ENCODE data around the gene RBMS1. TPM values are rescaled to one million over a fixed set of nuclear protein-coding genes. Genes with fewer than 3 reads are reported as not detected.
A peak's percentile ranks its signal among the peaks of the same experiment; 100 is the strongest.

The RBMS1 gene
- total RNA-seq, 1 experiment from 2014 or later = 65.4 TPM

GRCh38 chr2:160377204-160377995, 116.2 kb downstream of the RBMS1 start:
- no peak for DNase-seq (ENCODE audit: unreplicated experiment)
- Mint-ChIP-seq H3K27ac (ENCODE audit: low read depth, unreplicated experiment) (peak overlapping the region; percentile 85), H3K36me3 (ENCODE audit: insufficient read depth, unreplicated experiment) (peaks cover 11% of the 10 kb centered on the region), H3K4me1 (ENCODE audit: insufficient read depth, unreplicated experiment) (peaks cover 70% of the 10 kb centered on the region), H3K4me3 (ENCODE audit: unreplicated experiment) (no peak overlapping the region), H3K9me3 (ENCODE audit: unreplicated experiment) (peaks cover 8% of the 10 kb centered on the region), H3K27me3 (ENCODE audit: insufficient read depth, unreplicated experiment) (no peaks in the 10 kb centered on the region)
- intact Hi-C loops (cut with micrococcal nuclease) = no loop called here
- TF ChIP-seq, protein P1, sequence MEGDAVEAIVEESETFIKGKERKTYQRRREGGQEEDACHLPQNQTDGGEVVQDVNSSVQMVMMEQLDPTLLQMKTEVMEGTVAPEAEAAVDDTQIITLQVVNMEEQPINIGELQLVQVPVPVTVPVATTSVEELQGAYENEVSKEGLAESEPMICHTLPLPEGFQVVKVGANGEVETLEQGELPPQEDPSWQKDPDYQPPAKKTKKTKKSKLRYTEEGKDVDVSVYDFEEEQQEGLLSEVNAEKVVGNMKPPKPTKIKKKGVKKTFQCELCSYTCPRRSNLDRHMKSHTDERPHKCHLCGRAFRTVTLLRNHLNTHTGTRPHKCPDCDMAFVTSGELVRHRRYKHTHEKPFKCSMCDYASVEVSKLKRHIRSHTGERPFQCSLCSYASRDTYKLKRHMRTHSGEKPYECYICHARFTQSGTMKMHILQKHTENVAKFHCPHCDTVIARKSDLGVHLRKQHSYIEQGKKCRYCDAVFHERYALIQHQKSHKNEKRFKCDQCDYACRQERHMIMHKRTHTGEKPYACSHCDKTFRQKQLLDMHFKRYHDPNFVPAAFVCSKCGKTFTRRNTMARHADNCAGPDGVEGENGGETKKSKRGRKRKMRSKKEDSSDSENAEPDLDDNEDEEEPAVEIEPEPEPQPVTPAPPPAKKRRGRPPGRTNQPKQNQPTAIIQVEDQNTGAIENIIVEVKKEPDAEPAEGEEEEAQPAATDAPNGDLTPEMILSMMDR (IDR thresholded peaks at IDR 0.05; ENCODE audit: unreplicated experiment) = no peak
- no TSS peak for BruUV-seq (replicated peaks)
- ChIA-PET POLR2A (interaction anchor here (0.7 to 8.2 kb wide), 8 partner anchors 10 to 616 kb away, joined by 3 to 84 read pairs (median 6); no protein-coding TSS in a partner anchor), CTCF (interaction anchor here (0.6 to 2.7 kb wide), 13 partner anchors 11 to 738 kb away, joined by 3 to 10 read pairs (median 3); no protein-coding TSS in a partner anchor)

GRCh38 chr2:160376576-160376975, 117.0 kb downstream of the RBMS1 start:
- H3K4me3 Mint-ChIP-seq (ENCODE audit: unreplicated experiment) = no peak overlapping the region
- peaks cover 70% of the 10 kb centered on the region for H3K4me1 Mint-ChIP-seq (ENCODE audit: insufficient read depth, unreplicated experiment)
- ChIA-PET POLR2A (interaction anchor here (0.7 to 8.2 kb wide), 8 partner anchors 11 to 41 kb away, joined by 3 to 84 read pairs (median 6); no protein-coding TSS in a partner anchor), CTCF (interaction anchor here (0.6 to 2.7 kb wide), 11 partner anchors 10 to 1051 kb away, joined by 3 to 13 read pairs (median 4); no protein-coding TSS in a partner anchor)
- peak overlapping the region; percentile 85 for H3K27ac Mint-ChIP-seq (ENCODE audit: low read depth, unreplicated experiment)
- TF ChIP-seq, protein P1 (IDR thresholded peaks at IDR 0.05; ENCODE audit: unreplicated experiment) = no peak
- H3K36me3 Mint-ChIP-seq (ENCODE audit: insufficient read depth, unreplicated experiment) = peaks cover 11% of the 10 kb centered on the region
- H3K27me3 Mint-ChIP-seq (ENCODE audit: insufficient read depth, unreplicated experiment) = no peaks in the 10 kb centered on the region
- no TSS peak for BruUV-seq (replicated peaks)
- H3K9me3 Mint-ChIP-seq (ENCODE audit: unreplicated experiment) = peaks cover 8% of the 10 kb centered on the region
- peak; percentile 63 for DNase-seq (ENCODE audit: unreplicated experiment)
- intact Hi-C loops (cut with micrococcal nuclease) = no loop called here

GRCh38 chr2:160375802-160376469, 117.7 kb downstream of the RBMS1 start:
- peak; percentile 57 for DNase-seq (ENCODE audit: unreplicated experiment)
- TF ChIP-seq, protein P1 (IDR thresholded peaks at IDR 0.05; ENCODE audit: unreplicated experiment) = no peak
- Mint-ChIP-seq H3K27me3 (ENCODE audit: insufficient read depth, unreplicated experiment) (no peaks in the 10 kb centered on the region), H3K9me3 (ENCODE audit: unreplicated experiment) (peaks cover 8% of the 10 kb centered on the region), H3K36me3 (ENCODE audit: insufficient read depth, unreplicated experiment) (peaks cover 11% of the 10 kb centered on the region), H3K4me3 (ENCODE audit: unreplicated experiment) (peak overlapping the region; percentile 12), H3K27ac (ENCODE audit: low read depth, unreplicated experiment) (peak overlapping the region; percentile 85), H3K4me1 (ENCODE audit: insufficient read depth, unreplicated experiment) (peaks cover 63% of the 10 kb centered on the region)
- POLR2A ChIA-PET = interaction anchor here (0.7 to 8.2 kb wide), 9 partner anchors 10 to 29 kb away, joined by 3 to 84 read pairs (median 6); no protein-coding TSS in a partner anchor
- CTCF ChIA-PET = interaction anchor here (0.6 to 2.7 kb wide), 12 partner anchors 9 to 688 kb away, joined by 3 to 13 read pairs (median 3); no protein-coding TSS in a partner anchor
- TSS peak; percentile 74 for BruUV-seq (replicated peaks)
- intact Hi-C loops (cut with micrococcal nuclease) = no loop called here

DNA sequence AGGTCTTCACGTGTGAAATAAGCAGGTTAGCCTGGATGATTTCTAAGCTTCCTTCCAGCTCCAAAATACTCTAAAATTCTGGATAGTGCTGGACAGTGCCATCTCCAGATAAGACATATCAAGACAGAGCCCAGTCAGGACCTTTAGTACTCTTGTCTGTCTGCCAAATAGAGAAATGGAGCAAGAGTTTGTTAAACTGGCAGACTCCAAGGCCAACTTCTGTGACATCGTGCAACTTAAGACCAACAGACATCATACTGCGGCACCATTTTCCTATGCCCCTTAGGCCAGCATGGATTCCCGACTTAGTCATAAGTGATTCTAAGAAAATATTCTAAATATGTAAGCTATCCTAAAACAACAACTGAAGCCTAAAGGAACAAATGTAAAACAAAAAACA, 118.6 kb downstream of the RBMS1 start:
- peak; percentile 54 for DNase-seq (ENCODE audit: unreplicated experiment)
- H3K27ac Mint-ChIP-seq (ENCODE audit: low read depth, unreplicated experiment) = peak overlapping the region; percentile 85

More for the DNA sequence above, 118.6 kb downstream of the RBMS1 start:
- peaks cover 8% of the 10 kb centered on the region for H3K9me3 Mint-ChIP-seq (ENCODE audit: unreplicated experiment)
- TF ChIP-seq, protein P1 (IDR thresholded peaks at IDR 0.05; ENCODE audit: unreplicated experiment) = no peak
- ChIA-PET POLR2A (interaction anchor here (0.9 to 8.2 kb wide), 8 partner anchors 12 to 54 kb away, joined by 3 to 84 read pairs (median 6); no protein-coding TSS in a partner anchor), CTCF (interaction anchor here (0.7 to 2.6 kb wide), 8 partner anchors 9 to 596 kb away, joined by 3 to 13 read pairs (median 4); no protein-coding TSS in a partner anchor)
- no peak overlapping the region for H3K4me3 Mint-ChIP-seq (ENCODE audit: unreplicated experiment)
- H3K27me3 Mint-ChIP-seq (ENCODE audit: insufficient read depth, unreplicated experiment) = no peaks in the 10 kb centered on the region
- intact Hi-C loops (cut with micrococcal nuclease) = no loop called here
- H3K36me3 Mint-ChIP-seq (ENCODE audit: insufficient read depth, unreplicated experiment) = peaks cover 18% of the 10 kb centered on the region
- H3K4me1 Mint-ChIP-seq (ENCODE audit: insufficient read depth, unreplicated experiment) = peaks cover 56% of the 10 kb centered on the region
- BruUV-seq (replicated peaks) = no TSS peak
